ENCODE data around the gene IL11. TPM values are rescaled to one million over a fixed set of nuclear protein-coding genes. Genes with fewer than 3 reads are reported as not detected.

IL11 gene
- total and polyA plus RNA-seq, 2 donors, result 0.42 to 0.53 TPM

Other genes with a start within 250 kb of the IL11 start
- 47.2 TPM for gene TNNT1, start 221.3 kb downstream of the IL11 start, total RNA-seq
- gene TNNT1, start 221.3 kb downstream of the IL11 start, polyA plus RNA-seq, result not detected
- gene TNNI3, start 212.7 kb downstream of the IL11 start, total RNA-seq, result not detected
- not detected for gene TNNI3, start 212.7 kb downstream of the IL11 start, polyA plus RNA-seq
- gene DNAAF3, start 203.8 kb downstream of the IL11 start, total RNA-seq, result 0.37 TPM
- 0.62 TPM for gene DNAAF3, start 203.8 kb downstream of the IL11 start, polyA plus RNA-seq
- gene SYT5, start 190.2 kb downstream of the IL11 start, total RNA-seq, result 0.74 TPM
- gene SYT5, start 190.2 kb downstream of the IL11 start, polyA plus RNA-seq, result 0.77 TPM
- gene PTPRH, start 161.0 kb downstream of the IL11 start, total RNA-seq, result 3.6 TPM
- 1.6 TPM for gene PTPRH, start 161.0 kb downstream of the IL11 start, polyA plus RNA-seq
- 0.79 TPM for gene TMEM86B, start 141.7 kb downstream of the IL11 start, total RNA-seq
- gene TMEM86B, start 141.7 kb downstream of the IL11 start, polyA plus RNA-seq, result 4.5 TPM
- gene PPP6R1, start 111.4 kb downstream of the IL11 start, total RNA-seq, result 14.5 TPM
- gene PPP6R1, start 111.4 kb downstream of the IL11 start, polyA plus RNA-seq, result 43.1 TPM
- 6.5 TPM for gene HSPBP1, start 90.4 kb downstream of the IL11 start, total RNA-seq
- 56.3 TPM for gene HSPBP1, start 90.4 kb downstream of the IL11 start, polyA plus RNA-seq
- 9.7 TPM for gene BRSK1, start 86.5 kb downstream of the IL11 start, total RNA-seq
- gene BRSK1, start 86.5 kb downstream of the IL11 start, polyA plus RNA-seq, result 8.8 TPM
- 0.48 TPM for gene TMEM150B, start 45.1 kb downstream of the IL11 start, total RNA-seq
- 1.7 TPM for gene TMEM150B, start 45.1 kb downstream of the IL11 start, polyA plus RNA-seq
- gene KMT5C, start 30.6 kb downstream of the IL11 start, total RNA-seq, result 9.3 TPM
- gene KMT5C, start 30.6 kb downstream of the IL11 start, polyA plus RNA-seq, result 10.2 TPM
- gene COX6B2, start 15.7 kb downstream of the IL11 start, total RNA-seq, result not detected
- 0.39 TPM for gene COX6B2, start 15.7 kb downstream of the IL11 start, polyA plus RNA-seq
- gene GARIN5B, start 7.2 kb downstream of the IL11 start, total RNA-seq, result not detected
- gene GARIN5B, start 7.2 kb downstream of the IL11 start, polyA plus RNA-seq, result not detected
- gene TMEM190, start 6.4 kb upstream of the IL11 start, total RNA-seq, result not detected
- not detected for gene TMEM190, start 6.4 kb upstream of the IL11 start, polyA plus RNA-seq
- not detected for gene TMEM238, start 13.8 kb upstream of the IL11 start, total RNA-seq
- 0.43 TPM for gene TMEM238, start 13.8 kb upstream of the IL11 start, polyA plus RNA-seq
- gene RPL28, start 15.5 kb upstream of the IL11 start, total RNA-seq, result 141 TPM
- gene RPL28, start 15.5 kb upstream of the IL11 start, polyA plus RNA-seq, result 1,449 TPM
- 29.9 TPM for gene UBE2S, start 37.3 kb upstream of the IL11 start, total RNA-seq
- gene UBE2S, start 37.3 kb upstream of the IL11 start, polyA plus RNA-seq, result 17.5 TPM
- gene SHISA7, start 72.8 kb upstream of the IL11 start, total RNA-seq, result 0.16 TPM
- 0.05 TPM for gene SHISA7, start 72.8 kb upstream of the IL11 start, polyA plus RNA-seq
- 35.1 TPM for gene ISOC2, start 91.2 kb upstream of the IL11 start, total RNA-seq
- 94.1 TPM for gene ISOC2, start 91.2 kb upstream of the IL11 start, polyA plus RNA-seq
- gene C19orf85, start 94.3 kb upstream of the IL11 start, total RNA-seq, result not detected
- 0.51 TPM for gene C19orf85, start 94.3 kb upstream of the IL11 start, polyA plus RNA-seq
- gene ZNF628, start 106.2 kb upstream of the IL11 start, total RNA-seq, result 0.79 TPM
- 11.9 TPM for gene ZNF628, start 106.2 kb upstream of the IL11 start, polyA plus RNA-seq
- 7.1 TPM for gene NAT14, start 114.7 kb upstream of the IL11 start, total RNA-seq
- 27.0 TPM for gene NAT14, start 114.7 kb upstream of the IL11 start, polyA plus RNA-seq
- gene SSC5D, start 118.0 kb upstream of the IL11 start, total RNA-seq, result 24.4 TPM
- gene SSC5D, start 118.0 kb upstream of the IL11 start, polyA plus RNA-seq, result 24.4 TPM
- gene SBK2, start 166.7 kb upstream of the IL11 start, total RNA-seq, result not detected
- not detected for gene SBK2, start 166.7 kb upstream of the IL11 start, polyA plus RNA-seq
- not detected for gene SBK3, start 175.1 kb upstream of the IL11 start, total RNA-seq
- 0.72 TPM for gene SBK3, start 175.1 kb upstream of the IL11 start, polyA plus RNA-seq
- 1.6 TPM for gene ZNF579, start 210.4 kb upstream of the IL11 start, total RNA-seq
- 10.8 TPM for gene ZNF579, start 210.4 kb upstream of the IL11 start, polyA plus RNA-seq
- 2.3 TPM for gene FIZ1, start 229.1 kb upstream of the IL11 start, total RNA-seq
- 11.1 TPM for gene FIZ1, start 229.1 kb upstream of the IL11 start, polyA plus RNA-seq
- gene ZNF524, start 229.8 kb upstream of the IL11 start, total RNA-seq, result 5.7 TPM
- 30.9 TPM for gene ZNF524, start 229.8 kb upstream of the IL11 start, polyA plus RNA-seq
- gene ZNF865, start 235.2 kb upstream of the IL11 start, total RNA-seq, result 2.1 TPM
- gene ZNF865, start 235.2 kb upstream of the IL11 start, polyA plus RNA-seq, result 13.7 TPM

Measured in urinary bladder (tissue), 2 donors.